Right lobe of liver (tissue), 4 donors: ENCODE results near the gene KIF3B.

Experiments
- CTCF ChIP-seq, 4 donors: fragments of 200-600 bp in 3 of 4; fragments of 450-650 bp in 1 of 4; IDR thresholded peaks; one replicate each; pipeline versions ENCODE4 v1.5.1 to v1.8.0; 2016 to 2022; ENCODE audit warnings: antibody characterized with exemption in 4 of 4, mild to moderate bottlenecking in 2 of 4
- POLR2A ChIP-seq: fragments of 450-650 bp; IDR thresholded peaks from one replicate; pipeline ENCODE4 v1.6.1; 2017; ENCODE audit warnings: antibody characterized with exemption, mild to moderate bottlenecking
- donor health status: DM: no; HTN: no; CAD: no.
- donor health status: DM: no; HTN: no; CAD: no.
- donor health status: DM: no; HTN: yes; CAD: no.

GRCh38 chr20:32230707-32231106, 46.7 kb upstream of the KIF3B start:
- TF ChIP-seq CTCF (IDR thresholded peaks at IDR 0.05), result no peak
- no peak for TF ChIP-seq POLR2A
